ENCODE data around the gene PTH2R.
"Not testable (repeated sequence)": the region's sequence is repeated elsewhere in the genome, so short reads cannot be mapped to it uniquely, and the experiment has no call there.

Gene PTH2R

GRCh38 chr2:208399201-208399600 is 7.4 kb upstream of the PTH2R start:
- Histone ChIP-seq H3K4me3 (ENCODE audit: low read depth in 1 of 2, low read length in 2 of 2) (no peak overlapping the region), H3K27me3 (ENCODE audit: low read depth, low read length) (no peaks in the 10 kb centered on the region), H3K9me3 (ENCODE audit: control insufficient read depth in 1 of 2, low read length in 2 of 2) (peaks cover 0 to 3% of the 10 kb centered on the region in 2 donors), H3K36me3 (ENCODE audit: control insufficient read depth in 1 of 2, insufficient read depth in 2 of 2, low read length in 2 of 2) (no peaks in the 10 kb centered on the region), H3K27ac (ENCODE audit: low read length) (no peak overlapping the region), H3K4me1 (ENCODE audit: control insufficient read depth in 1 of 2, insufficient read depth in 2 of 2, low read length in 2 of 2) (no peaks in the 10 kb centered on the region)

DNA sequence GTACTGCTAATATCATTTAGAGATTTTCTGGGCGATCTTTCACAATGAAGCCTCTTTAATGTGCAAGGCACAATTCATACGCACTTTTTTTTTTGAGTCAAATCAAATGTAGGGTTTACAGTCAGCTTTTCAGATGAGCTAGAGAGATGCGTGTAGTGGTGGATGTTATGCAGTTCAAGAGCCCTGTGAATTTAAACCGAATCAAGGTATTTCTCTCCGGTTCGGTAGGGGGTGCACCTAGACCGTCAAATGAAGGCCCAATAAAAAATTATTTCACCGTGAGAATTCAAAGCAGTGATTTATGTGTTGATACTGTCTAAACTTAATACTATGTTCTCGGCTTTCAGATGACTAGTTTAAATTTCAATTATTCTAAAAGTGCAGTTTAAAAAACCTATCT is 1.1 kb downstream of the PTH2R start:
- H3K36me3 ChIP-seq (ENCODE audit: control insufficient read depth in 1 of 2, insufficient read depth in 2 of 2, low read length in 2 of 2), result no peaks in the 10 kb centered on the region
- peaks cover 14% of the 10 kb centered on the region for H3K27me3 ChIP-seq (ENCODE audit: low read depth, low read length)
- H3K27ac ChIP-seq (ENCODE audit: low read length), result no peak overlapping the region
- no peaks in the 10 kb centered on the region for H3K9me3 ChIP-seq (ENCODE audit: control insufficient read depth in 1 of 2, low read length in 2 of 2)
- no peak overlapping the region for H3K4me3 ChIP-seq (ENCODE audit: low read depth in 1 of 2, low read length in 2 of 2)
- H3K4me1 ChIP-seq (ENCODE audit: control insufficient read depth in 1 of 2, insufficient read depth in 2 of 2, low read length in 2 of 2), result peaks cover 0 to 11% of the 10 kb centered on the region in 2 donors

GRCh38 chr2:208413931-208414330 is 7.3 kb downstream of the PTH2R start:
- H3K4me3 ChIP-seq (ENCODE audit: low read depth in 1 of 2, low read length in 2 of 2), result no peak overlapping the region
- no peaks in the 10 kb centered on the region for H3K27me3 ChIP-seq (ENCODE audit: low read depth, low read length)

DNA sequence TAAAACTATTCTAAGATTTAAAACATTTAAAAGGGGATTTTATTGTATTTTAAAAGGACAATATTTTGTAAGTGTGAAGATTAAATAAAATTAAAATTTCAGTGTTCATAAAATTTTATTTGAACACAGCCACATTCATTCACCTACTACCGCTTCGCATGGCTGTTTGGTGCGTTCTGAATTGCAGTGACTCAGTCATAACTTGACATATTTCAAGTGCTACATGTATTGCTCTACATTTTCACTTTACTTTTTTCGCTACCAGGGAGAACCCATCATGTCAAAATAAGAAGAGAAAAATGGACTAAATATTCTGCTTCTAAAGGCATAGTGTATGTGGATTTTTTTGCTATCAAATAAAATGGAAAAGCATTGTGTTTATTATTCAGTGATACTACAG is 8.7 kb downstream of the PTH2R start:
- Histone ChIP-seq H3K27ac (ENCODE audit: low read length) (no peak overlapping the region), H3K27me3 (ENCODE audit: low read depth, low read length) (no peaks in the 10 kb centered on the region), H3K9me3 (ENCODE audit: control insufficient read depth in 1 of 2, low read length in 2 of 2) (no peaks in the 10 kb centered on the region), H3K4me3 (ENCODE audit: low read depth in 1 of 2, low read length in 2 of 2) (no peak overlapping the region), H3K36me3 (ENCODE audit: control insufficient read depth in 1 of 2, insufficient read depth in 2 of 2, low read length in 2 of 2) (no peaks in the 10 kb centered on the region), H3K4me1 (ENCODE audit: control insufficient read depth in 1 of 2, insufficient read depth in 2 of 2, low read length in 2 of 2) (no peaks in the 10 kb centered on the region)

More at GRCh38 chr2:208413931-208414330, 7.3 kb downstream of the PTH2R start:
- Histone ChIP-seq H3K27ac (ENCODE audit: low read length) (no peak overlapping the region), H3K9me3 (ENCODE audit: control insufficient read depth in 1 of 2, low read length in 2 of 2) (no peaks in the 10 kb centered on the region), H3K4me1 (ENCODE audit: control insufficient read depth in 1 of 2, insufficient read depth in 2 of 2, low read length in 2 of 2) (no peaks in the 10 kb centered on the region), H3K36me3 (ENCODE audit: control insufficient read depth in 1 of 2, insufficient read depth in 2 of 2, low read length in 2 of 2) (no peaks in the 10 kb centered on the region)

DNA sequence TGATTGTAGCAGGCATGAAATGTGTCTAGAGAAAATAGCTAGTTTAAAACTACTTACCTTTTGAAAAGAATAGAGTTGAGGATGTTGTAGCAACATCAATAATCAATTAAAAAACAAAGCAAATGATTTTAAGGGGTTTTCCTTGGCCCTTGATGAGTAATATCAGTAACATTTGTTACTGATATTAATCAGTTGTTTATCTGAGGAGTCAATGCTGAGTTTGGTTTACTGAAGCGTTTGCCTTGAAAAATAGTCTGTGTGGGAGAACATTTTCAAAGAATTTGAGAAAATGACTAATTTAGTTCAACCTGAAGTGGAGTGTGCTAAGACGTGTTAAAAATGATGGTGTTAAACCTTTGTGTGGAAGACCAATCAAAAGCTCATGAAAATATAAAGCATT is 9.3 kb downstream of the PTH2R start:
- no peaks in the 10 kb centered on the region for H3K9me3 ChIP-seq (ENCODE audit: control insufficient read depth in 1 of 2, low read length in 2 of 2)
- H3K4me3 ChIP-seq (ENCODE audit: low read depth in 1 of 2, low read length in 2 of 2), result no peak overlapping the region
- H3K4me1 ChIP-seq (ENCODE audit: control insufficient read depth in 1 of 2, insufficient read depth in 2 of 2, low read length in 2 of 2), result no peaks in the 10 kb centered on the region
- H3K27me3 ChIP-seq (ENCODE audit: low read depth, low read length), result no peaks in the 10 kb centered on the region
- H3K27ac ChIP-seq (ENCODE audit: low read length), result no peak overlapping the region
- no peaks in the 10 kb centered on the region for H3K36me3 ChIP-seq (ENCODE audit: control insufficient read depth in 1 of 2, insufficient read depth in 2 of 2, low read length in 2 of 2)

- Histone ChIP-seq H3K27me3 (ENCODE audit: low read depth, low read length) (no peaks in the 10 kb centered on the region), H3K36me3 (ENCODE audit: control insufficient read depth in 1 of 2, insufficient read depth in 2 of 2, low read length in 2 of 2) (no peaks in the 10 kb centered on the region), H3K9me3 (ENCODE audit: control insufficient read depth in 1 of 2, low read length in 2 of 2) (no peaks in the 10 kb centered on the region), H3K27ac (ENCODE audit: low read length) (no peak overlapping the region), H3K4me1 (ENCODE audit: control insufficient read depth in 1 of 2, insufficient read depth in 2 of 2, low read length in 2 of 2) (no peaks in the 10 kb centered on the region), H3K4me3 (ENCODE audit: low read depth in 1 of 2, low read length in 2 of 2) (no peak overlapping the region)
These were observed 19.9 kb downstream of the PTH2R start for GRCh38 chr2:208426412-208427045.

DNA sequence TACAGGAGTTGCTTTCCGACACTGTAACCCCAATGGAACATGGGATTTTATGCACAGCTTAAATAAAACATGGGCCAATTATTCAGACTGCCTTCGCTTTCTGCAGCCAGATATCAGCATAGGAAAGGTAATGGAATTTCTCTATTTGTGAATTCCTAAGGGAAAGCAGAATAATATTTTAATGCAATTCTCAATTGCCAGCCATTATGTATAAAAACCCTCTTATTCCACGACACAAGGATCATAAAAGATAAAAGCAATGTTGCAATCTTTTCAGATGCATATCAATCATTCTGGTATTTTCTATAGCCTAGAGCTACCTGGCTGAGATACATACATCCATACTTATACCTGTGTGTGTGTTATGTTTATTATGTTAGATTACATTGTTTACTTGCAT is 31.2 kb downstream of the PTH2R start:
- Histone ChIP-seq H3K4me1 (ENCODE audit: control insufficient read depth in 1 of 2, insufficient read depth in 2 of 2, low read length in 2 of 2) (no peaks in the 10 kb centered on the region), H3K4me3 (ENCODE audit: low read depth in 1 of 2, low read length in 2 of 2) (no peak overlapping the region), H3K9me3 (ENCODE audit: control insufficient read depth in 1 of 2, low read length in 2 of 2) (no peaks in the 10 kb centered on the region), H3K27ac (ENCODE audit: low read length) (no peak overlapping the region), H3K36me3 (ENCODE audit: control insufficient read depth in 1 of 2, insufficient read depth in 2 of 2, low read length in 2 of 2) (no peaks in the 10 kb centered on the region), H3K27me3 (ENCODE audit: low read depth, low read length) (no peaks in the 10 kb centered on the region)

DNA sequence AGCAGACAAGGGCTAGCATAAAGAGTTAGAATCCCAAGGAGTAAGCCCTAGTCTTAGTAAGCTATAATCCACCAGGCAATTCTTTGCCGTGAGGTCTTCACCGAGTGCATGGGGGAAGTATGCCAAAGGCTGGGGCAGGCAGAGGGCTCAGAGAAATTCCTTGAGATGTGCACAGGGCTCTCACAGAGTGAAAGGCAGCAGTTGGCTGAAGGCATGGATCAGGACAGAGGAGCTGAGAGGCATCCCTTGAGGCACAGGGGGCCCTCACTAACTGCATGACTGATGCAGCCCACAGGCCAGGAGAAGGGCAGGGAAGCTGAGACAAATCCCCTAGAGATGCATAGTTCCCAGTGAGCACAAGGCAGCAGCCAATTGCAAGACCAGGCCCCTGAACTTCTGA is 34.1 kb downstream of the PTH2R start:
- Histone ChIP-seq H3K36me3 (ENCODE audit: control insufficient read depth in 1 of 2, insufficient read depth in 2 of 2, low read length in 2 of 2) (no peaks in the 10 kb centered on the region), H3K27me3 (ENCODE audit: low read depth, low read length) (no peaks in the 10 kb centered on the region), H3K9me3 (ENCODE audit: control insufficient read depth in 1 of 2, low read length in 2 of 2) (no peaks in the 10 kb centered on the region), H3K4me3 (ENCODE audit: low read depth in 1 of 2, low read length in 2 of 2) (no peak overlapping the region), H3K4me1 (ENCODE audit: control insufficient read depth in 1 of 2, insufficient read depth in 2 of 2, low read length in 2 of 2) (no peaks in the 10 kb centered on the region), H3K27ac (ENCODE audit: low read length) (no peak overlapping the region)

DNA sequence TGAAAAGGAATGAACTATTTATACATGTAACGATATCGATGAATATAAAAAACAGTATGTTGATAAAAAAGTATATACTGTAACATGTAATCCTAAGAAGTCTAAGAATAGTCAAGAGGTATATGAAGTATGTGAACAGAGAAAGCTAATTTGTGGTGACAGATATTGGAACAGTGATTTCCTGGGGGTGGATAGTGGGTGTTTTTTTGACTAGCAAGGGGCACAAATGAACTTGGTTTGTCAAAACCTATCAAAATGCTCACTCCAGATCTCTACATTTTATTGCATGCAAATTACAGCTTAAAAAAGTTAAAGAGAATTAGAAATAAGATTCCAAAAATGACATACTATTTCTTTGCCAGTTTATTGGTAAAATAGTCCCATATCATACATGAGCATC is 35.4 kb downstream of the PTH2R start:
- Histone ChIP-seq H3K4me1 (ENCODE audit: control insufficient read depth in 1 of 2, insufficient read depth in 2 of 2, low read length in 2 of 2) (no peaks in the 10 kb centered on the region), H3K4me3 (ENCODE audit: low read depth in 1 of 2, low read length in 2 of 2) (no peak overlapping the region), H3K27me3 (ENCODE audit: low read depth, low read length) (no peaks in the 10 kb centered on the region), H3K9me3 (ENCODE audit: control insufficient read depth in 1 of 2, low read length in 2 of 2) (no peaks in the 10 kb centered on the region), H3K36me3 (ENCODE audit: control insufficient read depth in 1 of 2, insufficient read depth in 2 of 2, low read length in 2 of 2) (no peaks in the 10 kb centered on the region), H3K27ac (ENCODE audit: low read length) (no peak overlapping the region)

GRCh38 chr2:208447447-208447846 is 40.9 kb downstream of the PTH2R start:
- not testable (repeated sequence) for H3K36me3 ChIP-seq (ENCODE audit: control insufficient read depth in 1 of 2, insufficient read depth in 2 of 2, low read length in 2 of 2); H3K4me1 ChIP-seq (ENCODE audit: control insufficient read depth in 1 of 2, insufficient read depth in 2 of 2, low read length in 2 of 2); H3K27me3 ChIP-seq (ENCODE audit: low read depth, low read length); H3K9me3 ChIP-seq (ENCODE audit: control insufficient read depth in 1 of 2, low read length in 2 of 2); H3K4me3 ChIP-seq (ENCODE audit: low read depth in 1 of 2, low read length in 2 of 2); H3K27ac ChIP-seq (ENCODE audit: low read length)

- Histone ChIP-seq H3K4me3 (ENCODE audit: low read depth in 1 of 2, low read length in 2 of 2) (no peak overlapping the region), H3K36me3 (ENCODE audit: control insufficient read depth in 1 of 2, insufficient read depth in 2 of 2, low read length in 2 of 2) (no peaks in the 10 kb centered on the region), H3K27ac (ENCODE audit: low read length) (no peak overlapping the region), H3K4me1 (ENCODE audit: control insufficient read depth in 1 of 2, insufficient read depth in 2 of 2, low read length in 2 of 2) (no peaks in the 10 kb centered on the region), H3K27me3 (ENCODE audit: low read depth, low read length) (no peaks in the 10 kb centered on the region), H3K9me3 (ENCODE audit: control insufficient read depth in 1 of 2, low read length in 2 of 2) (no peaks in the 10 kb centered on the region)
These were observed 44.5 kb downstream of the PTH2R start for GRCh38 chr2:208451061-208451460.

- Histone ChIP-seq H3K9me3 (ENCODE audit: control insufficient read depth in 1 of 2, low read length in 2 of 2) (no peaks in the 10 kb centered on the region), H3K4me3 (ENCODE audit: low read depth in 1 of 2, low read length in 2 of 2) (no peak overlapping the region), H3K27me3 (ENCODE audit: low read depth, low read length) (no peaks in the 10 kb centered on the region), H3K4me1 (ENCODE audit: control insufficient read depth in 1 of 2, insufficient read depth in 2 of 2, low read length in 2 of 2) (no peaks in the 10 kb centered on the region), H3K27ac (ENCODE audit: low read length) (no peak overlapping the region), H3K36me3 (ENCODE audit: control insufficient read depth in 1 of 2, insufficient read depth in 2 of 2, low read length in 2 of 2) (no peaks in the 10 kb centered on the region)
These were observed 48.3 kb downstream of the PTH2R start for GRCh38 chr2:208454861-208455260.

Measured in muscle layer of duodenum (tissue), 2 donors.